Activated CD4-positive, alpha-beta T cell treated with anti-CD3 and anti-CD28 coated beads, Interleukin-10, Interleukin-2, amounts not matched to agents 100 ng/mL and 50 ng/mL, durations not matched to agents 16 hours and 8 hours (primary cell): ENCODE data around the gene ADGRA1.
"Not testable (repeated sequence)": the region's sequence is repeated elsewhere in the genome, so short reads cannot be mapped to it uniquely, and the experiment has no call there.

Experiments used
- DNase-seq: peaks from one replicate; pipeline ENCODE4 v3.0.0-alpha.2; 2020

Gene ADGRA1

GRCh38 chr10:133087679-133088178 is at the start of gene ADGRA1:
ADGRA1 (plus strand) TSS chr10:133087924; CDS start chr10:133088910, 986 bp downstream.
- DNase-seq, result no peak

DNA sequence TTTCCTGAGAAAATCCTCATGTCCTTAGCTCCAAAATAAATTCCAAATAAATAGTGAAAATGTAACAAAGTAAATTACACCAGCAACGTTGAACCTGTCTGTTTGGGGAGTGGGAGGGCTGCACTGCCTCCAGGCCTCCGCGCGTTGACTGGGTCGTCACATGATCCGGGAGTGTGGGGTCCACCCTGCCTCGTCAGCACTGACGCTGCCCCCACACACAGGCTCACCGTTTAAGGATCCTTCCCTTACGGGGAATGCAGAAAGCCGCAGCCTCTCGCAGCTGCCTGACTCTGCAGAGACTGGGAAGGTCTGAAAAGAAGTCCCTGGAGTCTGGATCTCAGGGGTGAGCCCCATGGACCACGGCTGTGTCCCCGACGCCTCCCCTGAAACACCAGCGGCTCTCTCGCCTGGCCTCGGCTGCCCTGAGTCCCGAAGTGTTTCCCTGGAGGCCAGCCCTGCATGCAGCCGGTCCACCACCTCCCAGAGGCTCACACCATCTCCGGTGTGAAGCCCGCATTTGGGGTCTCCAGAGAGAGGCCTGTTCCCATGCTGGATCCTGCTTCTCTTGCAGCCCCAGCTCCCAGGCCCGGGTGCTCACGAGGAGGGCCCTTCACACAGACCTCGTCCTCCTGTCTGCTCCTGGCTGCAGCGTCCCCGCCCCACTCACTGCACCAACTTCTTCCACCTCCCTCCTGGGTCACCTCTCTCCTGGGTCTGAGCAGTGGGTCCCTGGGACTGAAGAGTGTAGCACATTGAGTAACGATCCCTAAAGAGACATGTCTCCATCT is 49.5 kb upstream of the ADGRA1 start:
- no peak for DNase-seq

- no peak for DNase-seq
These were observed 48.5 kb upstream of the ADGRA1 start for GRCh38 chr10:133039107-133039802.

GRCh38 chr10:133039803-133040165 is 47.9 kb upstream of the ADGRA1 start:
- DNase-seq, result no peak

DNA sequence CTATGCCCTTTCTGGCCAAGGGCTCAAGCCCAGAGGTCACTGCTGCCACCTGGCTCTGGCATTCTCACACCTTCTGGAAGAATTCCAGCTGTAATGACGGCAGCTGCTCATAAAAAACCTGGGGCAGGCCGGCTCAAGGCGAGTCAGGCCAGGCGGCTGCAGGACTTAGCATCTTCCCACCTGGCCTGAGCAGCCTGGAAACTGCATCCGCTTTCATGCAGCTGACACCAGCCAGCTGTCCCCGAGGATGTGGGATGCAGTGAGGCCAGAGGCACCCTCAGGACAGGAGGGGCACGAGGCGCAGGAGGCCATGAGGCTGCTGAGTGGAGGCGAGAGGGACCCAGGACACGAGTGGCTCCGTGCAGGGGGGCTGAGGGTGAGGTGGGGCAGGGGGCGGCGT is 47.5 kb upstream of the ADGRA1 start:
- DNase-seq, result no peak

GRCh38 chr10:133041101-133041500 is 46.6 kb upstream of the ADGRA1 start:
- no peak for DNase-seq

GRCh38 chr10:133042061-133042460 is 45.7 kb upstream of the ADGRA1 start:
- no peak for DNase-seq

- DNase-seq, result no peak
These were observed 44.9 kb upstream of the ADGRA1 start for GRCh38 chr10:133042816-133043215.

GRCh38 chr10:133043541-133044225 is 44.0 kb upstream of the ADGRA1 start:
- DNase-seq, result no peak

- DNase-seq, result no peak
These were observed 43.3 kb upstream of the ADGRA1 start for GRCh38 chr10:133044401-133044811.

DNA sequence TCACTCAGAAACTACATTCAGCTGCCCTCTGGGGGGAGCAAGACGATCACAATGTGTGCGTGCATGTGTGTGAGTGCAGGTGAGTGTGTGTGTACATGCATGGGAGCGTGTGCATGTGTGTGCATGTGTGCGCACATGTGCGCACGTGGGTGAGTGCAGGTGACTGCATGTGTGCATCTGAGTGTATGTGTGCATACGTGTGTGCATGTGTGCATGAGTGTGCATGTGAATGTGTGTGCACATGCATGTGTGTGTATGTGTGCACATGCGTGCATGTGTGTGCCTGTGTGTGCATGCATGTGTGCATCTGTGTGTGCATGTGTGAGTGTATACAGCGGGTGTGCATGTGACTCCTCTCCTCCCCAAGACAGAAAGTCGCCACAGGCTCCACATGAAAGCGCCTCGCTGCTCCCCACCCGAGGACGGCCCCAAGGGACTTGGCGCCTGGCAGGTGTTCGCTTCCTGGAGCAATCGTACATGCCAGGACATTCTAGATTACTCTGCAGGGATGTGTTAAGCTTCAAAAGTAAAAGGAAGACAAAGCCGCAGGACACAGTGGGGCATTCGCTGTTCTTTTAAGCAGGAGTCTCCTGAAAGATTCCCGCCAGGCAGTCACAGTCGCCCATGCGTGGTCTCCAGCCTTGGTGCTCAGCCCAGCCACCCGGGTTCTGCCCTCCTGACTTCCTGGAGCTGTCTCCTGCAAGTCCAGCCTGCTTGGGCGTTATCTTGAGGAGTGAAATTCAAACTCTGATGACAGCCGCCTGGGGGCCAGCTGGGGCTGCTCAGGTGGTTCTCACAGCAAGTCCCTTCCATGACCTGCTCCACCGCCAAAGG is 42.0 kb upstream of the ADGRA1 start:
- DNase-seq, result no peak

- no peak for DNase-seq
These were observed 41.3 kb upstream of the ADGRA1 start for GRCh38 chr10:133046390-133046765.

DNA sequence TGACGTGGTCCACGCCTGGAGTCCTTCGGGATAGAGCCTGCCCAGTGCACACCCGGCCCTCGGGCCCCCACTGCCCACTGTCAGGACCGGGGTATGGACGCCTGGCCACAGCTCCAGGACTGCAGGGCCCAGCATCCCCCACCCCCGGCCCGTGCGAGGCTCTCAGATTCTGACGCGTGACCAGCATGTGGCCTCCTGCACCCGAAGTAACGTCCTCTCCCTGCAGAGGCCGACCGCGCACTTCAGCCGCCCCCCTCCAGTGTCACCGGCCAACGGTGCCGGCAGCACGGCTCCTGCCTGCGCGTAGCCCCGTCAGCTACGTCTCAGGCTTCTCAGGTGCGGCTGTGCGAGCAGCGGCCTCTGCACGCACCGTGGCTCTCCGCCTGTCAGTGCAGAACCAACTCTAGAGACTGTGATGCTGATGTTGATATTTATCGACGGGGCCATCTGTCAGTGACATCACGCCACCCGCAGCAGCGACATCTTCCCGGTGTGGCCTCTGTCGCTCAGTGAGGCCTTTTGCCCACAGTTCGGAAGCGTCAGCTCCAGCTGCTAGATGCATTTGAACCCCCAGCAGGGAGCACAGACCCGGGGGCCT is 40.1 kb upstream of the ADGRA1 start:
- no peak for DNase-seq

DNA sequence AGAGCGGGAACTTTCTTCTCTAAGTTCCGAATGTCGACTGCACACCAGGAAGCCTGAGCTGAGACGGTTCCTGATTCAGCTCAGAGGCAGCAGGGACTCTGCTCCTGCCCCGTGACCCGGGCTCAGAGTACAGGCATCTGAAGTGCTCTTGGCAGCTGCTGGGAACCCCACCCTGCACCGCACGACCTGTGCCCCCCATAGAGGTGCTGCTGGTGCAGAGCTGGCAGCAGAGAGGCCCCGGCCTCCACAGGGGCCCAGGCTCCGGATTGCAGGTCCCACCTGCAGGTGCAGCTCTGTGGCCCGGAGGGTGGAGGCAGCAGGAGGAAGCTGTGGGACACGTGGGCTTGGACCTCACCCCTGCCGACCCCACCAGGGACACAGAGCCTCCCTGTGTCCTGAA is 39.5 kb upstream of the ADGRA1 start:
- DNase-seq, result no peak

DNA sequence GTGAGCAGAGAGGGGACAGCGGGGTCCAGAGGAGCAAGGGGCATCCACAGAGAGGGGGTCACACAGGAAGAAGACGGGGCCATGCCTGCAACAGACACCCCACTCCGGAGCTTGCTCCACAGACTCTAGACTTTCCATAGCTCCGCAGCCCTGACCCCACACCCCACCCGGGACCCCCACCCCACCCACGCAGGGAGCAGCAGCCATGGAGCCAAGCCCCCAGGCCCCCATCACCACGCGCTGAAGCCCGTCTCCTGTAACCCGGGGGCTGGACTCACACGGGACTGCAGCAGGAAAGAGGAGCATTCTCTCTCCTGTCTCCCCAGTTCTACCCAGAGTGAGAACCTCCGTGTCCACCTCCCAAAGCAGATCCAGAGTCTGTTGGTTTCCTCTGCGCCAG is 38.8 kb upstream of the ADGRA1 start:
- DNase-seq, result no peak

DNA sequence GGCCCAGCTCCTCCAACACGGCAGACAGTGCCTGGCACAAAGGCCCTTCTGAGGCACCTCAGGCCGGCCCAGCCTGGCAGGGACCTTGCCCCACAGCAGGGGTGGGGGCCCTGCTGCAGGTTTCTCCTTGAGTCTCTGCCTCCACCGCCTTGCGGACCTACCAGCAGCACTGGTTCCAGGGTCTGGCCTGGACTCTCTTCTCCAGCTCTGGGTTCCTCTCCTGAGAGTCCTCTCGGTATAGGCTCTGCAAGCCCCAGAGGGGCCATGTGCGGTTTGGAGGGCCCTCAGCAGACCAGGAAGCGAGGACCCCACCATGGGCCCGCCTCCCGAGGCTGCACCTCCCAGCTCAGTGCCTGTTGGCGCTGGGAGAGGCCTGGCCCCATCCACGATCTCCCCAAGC is 38.1 kb upstream of the ADGRA1 start:
- no peak for DNase-seq

DNA sequence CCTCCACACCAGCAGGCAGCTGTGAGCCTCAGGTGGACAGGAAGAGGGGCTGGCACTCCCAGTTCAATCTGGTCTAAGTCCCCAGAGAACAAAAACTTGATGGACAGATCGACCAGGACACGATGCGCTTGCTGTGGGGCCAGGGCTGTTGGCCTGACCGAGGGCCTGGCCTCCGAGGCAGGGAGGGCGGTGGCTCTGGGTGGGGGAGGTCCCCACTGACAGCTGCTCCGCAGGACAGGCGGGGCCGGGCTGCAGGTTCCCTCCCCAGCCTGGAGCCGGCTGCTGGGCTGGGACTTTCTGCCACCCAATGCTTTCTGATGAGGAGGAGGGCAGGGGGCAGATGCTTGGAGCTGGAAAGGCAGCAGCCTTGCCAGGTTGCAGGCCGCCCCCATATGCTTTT is 37.4 kb upstream of the ADGRA1 start:
- DNase-seq, result no peak

- no peak for DNase-seq
These were observed 35.6 kb upstream of the ADGRA1 start for GRCh38 chr10:133052076-133052475.

- not testable (repeated sequence) for DNase-seq
These were observed 34.1 kb upstream of the ADGRA1 start for GRCh38 chr10:133053527-133054133.

- DNase-seq, result no peak
These were observed 32.3 kb upstream of the ADGRA1 start for GRCh38 chr10:133055470-133055869.

- no peak for DNase-seq
These were observed 31.7 kb upstream of the ADGRA1 start for GRCh38 chr10:133056001-133056400.

DNA sequence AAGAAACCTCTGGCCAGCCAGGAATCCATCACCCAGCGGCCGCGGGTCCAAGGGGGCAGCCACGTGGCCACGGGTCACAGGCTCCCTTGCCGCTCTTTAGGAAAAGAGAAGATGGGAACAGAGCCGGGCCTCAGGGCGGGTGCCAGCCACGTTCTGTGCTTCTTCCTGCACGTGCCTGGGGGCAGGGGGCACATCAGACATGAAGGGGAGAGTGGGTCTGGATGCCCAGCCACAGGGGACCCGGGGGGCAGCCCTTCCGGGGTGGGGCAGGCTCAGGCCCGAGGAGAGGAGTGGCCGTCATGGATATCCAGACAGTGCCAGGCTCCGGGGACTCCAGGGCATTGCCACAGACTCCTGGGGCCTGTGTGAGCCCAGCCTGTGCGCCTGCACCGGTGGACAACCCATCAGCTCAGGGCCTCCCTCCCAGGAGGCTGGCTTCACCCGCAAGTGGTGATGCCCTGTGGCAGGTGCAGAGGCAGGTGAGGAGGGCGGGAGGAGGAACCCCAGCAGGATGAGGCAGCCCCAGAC is 31.0 kb upstream of the ADGRA1 start:
- DNase-seq, result no peak
